Osteoblast (primary cell): ENCODE measurements around the gene TTC14. TPM values are rescaled to one million over a fixed set of nuclear protein-coding genes. Genes with fewer than 3 reads are reported as not detected.
A peak's percentile ranks its signal among the peaks of the same experiment; 100 is the strongest.

Experiments
- DNase-seq: peaks from one replicate; pipeline ENCODE4 v3.0.0; 2011; ENCODE audit warnings: low spot score, mixed read lengths; ENCODE audit not compliant: insufficient read length; ENCODE audit errors: missing footprints
- H2AFZ ChIP-seq: 2 replicates; pipeline ENCODE4 v1.6.0; 2011; ENCODE audit warnings: mild to moderate bottlenecking, low read length
- H3K27ac ChIP-seq: 2 replicates; pipeline ENCODE4 v1.5.1; 2011; ENCODE audit warnings: mild to moderate bottlenecking, low read depth, low read length, moderate library complexity
- H3K27me3 ChIP-seq: 2 replicates; pipeline ENCODE4 v1.6.0; 2012; ENCODE audit warnings: mild to moderate bottlenecking, control low read depth, inconsistent platforms, low read length, moderate library complexity; ENCODE audit not compliant: insufficient read depth
- H3K36me3 ChIP-seq: 2 replicates; pipeline ENCODE4 v1.5.1; 2011; ENCODE audit warnings: mild to moderate bottlenecking, low read length, control low read depth, moderate library complexity; ENCODE audit not compliant: insufficient read depth
- H3K4me1 ChIP-seq: 2 replicates; pipeline ENCODE4 v1.5.1; 2011; ENCODE audit warnings: mild to moderate bottlenecking, low read length, control low read depth, moderate library complexity; ENCODE audit not compliant: insufficient read depth
- H3K4me2 ChIP-seq: 2 replicates; pipeline ENCODE4 v1.6.0; 2011; ENCODE audit warnings: mild to moderate bottlenecking, low read length; ENCODE audit not compliant: insufficient read depth
- H3K4me3 ChIP-seq: fragments of 200-600 bp; sonication (generic); 3 replicates; pipeline ENCODE4 v1.5.1; 2012; ENCODE audit warnings: mild to moderate bottlenecking, low read length, inconsistent platforms; ENCODE audit not compliant: insufficient read depth
- H3K79me2 ChIP-seq: 2 replicates; pipeline ENCODE4 v1.6.0; 2012; ENCODE audit warnings: mild to moderate bottlenecking, low read length, control low read depth, inconsistent platforms; ENCODE audit not compliant: insufficient read depth
- H3K9me3 ChIP-seq: 2 replicates; pipeline ENCODE4 v1.5.1; 2011; ENCODE audit warnings: low read depth, low read length, control low read depth
- H4K20me1 ChIP-seq: 2 replicates; pipeline ENCODE4 v1.6.0; 2012; ENCODE audit warnings: mild to moderate bottlenecking, low read length, control low read depth; ENCODE audit not compliant: insufficient read depth
- total RNA-seq: library from RNA; depleted of rRNA; stranded (reverse); fragments of >200 nt; gene quantifications from 2 replicates; pipeline ENCODE4 v1.2.3, GENCODE V29; 2012
- TF ChIP-seq, protein P1 (sequence below): IDR thresholded peaks from 2 replicates; pipeline ENCODE4 v1.5.1; 2011; ENCODE audit warnings: mild to moderate bottlenecking, low read depth, low read length, moderate library complexity; ENCODE audit errors: extremely low read depth

The TTC14 gene, protein sequence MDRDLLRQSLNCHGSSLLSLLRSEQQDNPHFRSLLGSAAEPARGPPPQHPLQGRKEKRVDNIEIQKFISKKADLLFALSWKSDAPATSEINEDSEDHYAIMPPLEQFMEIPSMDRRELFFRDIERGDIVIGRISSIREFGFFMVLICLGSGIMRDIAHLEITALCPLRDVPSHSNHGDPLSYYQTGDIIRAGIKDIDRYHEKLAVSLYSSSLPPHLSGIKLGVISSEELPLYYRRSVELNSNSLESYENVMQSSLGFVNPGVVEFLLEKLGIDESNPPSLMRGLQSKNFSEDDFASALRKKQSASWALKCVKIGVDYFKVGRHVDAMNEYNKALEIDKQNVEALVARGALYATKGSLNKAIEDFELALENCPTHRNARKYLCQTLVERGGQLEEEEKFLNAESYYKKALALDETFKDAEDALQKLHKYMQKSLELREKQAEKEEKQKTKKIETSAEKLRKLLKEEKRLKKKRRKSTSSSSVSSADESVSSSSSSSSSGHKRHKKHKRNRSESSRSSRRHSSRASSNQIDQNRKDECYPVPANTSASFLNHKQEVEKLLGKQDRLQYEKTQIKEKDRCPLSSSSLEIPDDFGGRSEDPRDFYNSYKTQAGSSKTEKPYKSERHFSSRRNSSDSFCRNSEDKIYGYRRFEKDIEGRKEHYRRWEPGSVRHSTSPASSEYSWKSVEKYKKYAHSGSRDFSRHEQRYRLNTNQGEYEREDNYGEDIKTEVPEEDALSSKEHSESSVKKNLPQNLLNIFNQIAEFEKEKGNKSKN
- total RNA-seq, result 43.3 and 53.2 TPM in 2 replicates

DNA sequence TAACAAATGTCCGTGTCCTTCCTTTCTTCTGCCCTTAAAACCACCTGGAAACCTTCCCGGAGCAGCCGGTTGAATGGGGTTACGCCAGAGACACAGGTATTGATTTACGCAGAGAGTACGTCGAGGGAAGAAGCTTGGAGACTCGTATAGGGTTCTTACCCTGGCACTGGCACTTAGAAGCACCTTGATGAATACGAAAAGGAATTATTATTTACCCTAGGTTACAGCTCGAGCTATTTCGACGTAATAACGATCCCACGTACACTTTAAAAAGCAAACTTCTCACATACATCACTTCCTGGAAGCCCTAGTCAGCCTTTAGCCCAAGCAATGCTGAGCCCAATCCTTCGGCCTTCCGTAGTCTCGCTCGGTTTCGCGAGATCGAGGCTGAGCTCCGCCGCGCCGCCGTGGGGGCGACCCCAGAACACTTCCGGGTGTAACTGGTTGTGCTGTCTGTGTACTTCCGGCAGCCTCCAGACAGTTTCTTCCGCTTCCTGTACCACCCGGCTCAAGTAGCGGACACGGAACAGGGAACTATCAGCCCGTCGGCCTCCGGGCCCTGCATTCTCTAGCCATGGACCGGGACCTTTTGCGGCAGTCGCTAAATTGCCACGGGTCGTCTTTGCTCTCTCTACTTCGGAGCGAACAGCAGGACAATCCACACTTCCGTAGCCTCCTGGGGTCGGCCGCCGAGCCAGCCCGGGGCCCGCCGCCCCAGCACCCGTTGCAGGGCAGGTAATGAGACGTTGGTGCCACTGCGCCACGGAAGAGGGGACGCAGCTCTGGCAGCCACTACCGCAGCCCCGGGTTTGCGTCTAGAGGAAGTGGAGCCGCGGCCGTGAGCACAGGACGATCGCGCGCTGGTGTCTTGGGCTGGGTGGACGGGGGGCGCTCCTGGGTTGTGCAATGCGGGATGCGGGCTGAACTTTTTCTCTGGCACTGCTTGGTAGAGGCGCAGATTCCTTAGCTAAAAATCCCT is at the start of gene TTC14:
Gene TTC14, plus strand, starts transcription at position 476 of the 979 bp plus-strand sequence. Its CDS starts 99 bp downstream, at position 575.
- H4K20me1 ChIP-seq, result peaks cover 5% of the 10 kb centered on the region
- peak within 1 kb of the TSS; percentile 87 for H3K27ac ChIP-seq
- TF ChIP-seq, protein P1, sequence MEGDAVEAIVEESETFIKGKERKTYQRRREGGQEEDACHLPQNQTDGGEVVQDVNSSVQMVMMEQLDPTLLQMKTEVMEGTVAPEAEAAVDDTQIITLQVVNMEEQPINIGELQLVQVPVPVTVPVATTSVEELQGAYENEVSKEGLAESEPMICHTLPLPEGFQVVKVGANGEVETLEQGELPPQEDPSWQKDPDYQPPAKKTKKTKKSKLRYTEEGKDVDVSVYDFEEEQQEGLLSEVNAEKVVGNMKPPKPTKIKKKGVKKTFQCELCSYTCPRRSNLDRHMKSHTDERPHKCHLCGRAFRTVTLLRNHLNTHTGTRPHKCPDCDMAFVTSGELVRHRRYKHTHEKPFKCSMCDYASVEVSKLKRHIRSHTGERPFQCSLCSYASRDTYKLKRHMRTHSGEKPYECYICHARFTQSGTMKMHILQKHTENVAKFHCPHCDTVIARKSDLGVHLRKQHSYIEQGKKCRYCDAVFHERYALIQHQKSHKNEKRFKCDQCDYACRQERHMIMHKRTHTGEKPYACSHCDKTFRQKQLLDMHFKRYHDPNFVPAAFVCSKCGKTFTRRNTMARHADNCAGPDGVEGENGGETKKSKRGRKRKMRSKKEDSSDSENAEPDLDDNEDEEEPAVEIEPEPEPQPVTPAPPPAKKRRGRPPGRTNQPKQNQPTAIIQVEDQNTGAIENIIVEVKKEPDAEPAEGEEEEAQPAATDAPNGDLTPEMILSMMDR, result no peak
- H3K79me2 ChIP-seq, result peaks cover 32% of the 10 kb centered on the region
- peaks cover 15% of the 10 kb centered on the region for H3K4me1 ChIP-seq
- no peaks in the 10 kb centered on the region for H3K9me3 ChIP-seq
- H3K27me3 ChIP-seq, result no peaks in the 10 kb centered on the region
- H3K36me3 ChIP-seq, result peaks cover 35% of the 10 kb centered on the region
- peak within 1 kb of the TSS; percentile 97 for H3K4me3 ChIP-seq
- H2AFZ ChIP-seq, result peak within 1 kb of the TSS; percentile 99
- DNase-seq, result peak; percentile 97
- H3K4me2 ChIP-seq, result peak within 1 kb of the TSS; percentile 94

DNA sequence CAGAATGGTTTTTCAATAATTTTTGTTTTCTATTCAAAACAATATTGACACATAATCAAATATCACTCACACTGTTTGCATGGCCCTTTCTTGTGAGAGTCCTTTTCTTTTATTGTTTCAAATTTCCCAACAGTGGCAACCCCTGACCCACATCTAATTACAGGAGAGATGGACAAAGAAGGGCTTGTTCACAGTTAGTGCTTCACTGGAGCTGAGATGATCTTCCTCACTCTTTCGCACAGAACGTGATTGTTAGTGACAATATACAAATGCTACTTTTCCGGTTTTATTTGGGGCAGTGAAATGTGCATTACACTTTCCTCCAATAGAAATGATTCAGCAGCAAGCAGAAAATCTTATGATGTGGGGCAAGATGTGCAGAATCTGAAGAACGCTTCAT is 38.6 kb upstream of the TTC14 start:
- Histone ChIP-seq H2AFZ (no peak overlapping the region), H3K36me3 (no peaks in the 10 kb centered on the region), H3K27me3 (no peaks in the 10 kb centered on the region), H3K4me1 (no peaks in the 10 kb centered on the region), H3K4me3 (no peak overlapping the region), H3K4me2 (no peak overlapping the region), H3K27ac (no peak overlapping the region), H4K20me1 (no peaks in the 10 kb centered on the region), H3K9me3 (no peaks in the 10 kb centered on the region), H3K79me2 (no peaks in the 10 kb centered on the region)
- TF ChIP-seq, protein P1, result no peak
- no peak for DNase-seq

DNA sequence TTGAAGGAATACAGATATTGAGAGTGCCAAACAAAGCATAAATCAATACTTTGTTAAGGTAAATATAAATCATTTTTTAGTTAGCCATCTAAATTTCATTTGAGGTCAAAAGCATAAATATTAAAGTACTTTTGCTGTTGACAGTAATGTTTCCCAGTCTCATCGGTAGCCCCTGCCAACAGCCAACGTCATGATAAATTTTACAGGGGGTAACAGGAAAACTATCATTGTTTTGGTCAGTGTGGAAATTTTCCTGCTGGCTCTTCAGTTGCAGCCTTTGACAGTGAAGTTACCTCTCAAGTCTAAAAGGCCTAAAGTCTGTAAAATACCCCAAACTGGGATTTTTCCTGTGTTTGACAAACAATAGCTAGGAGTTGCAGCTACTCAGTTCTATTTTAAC is 37.3 kb upstream of the TTC14 start:
- Histone ChIP-seq H4K20me1 (no peaks in the 10 kb centered on the region), H3K4me1 (no peaks in the 10 kb centered on the region), H2AFZ (no peak overlapping the region), H3K4me3 (no peak overlapping the region), H3K4me2 (no peak overlapping the region), H3K27me3 (no peaks in the 10 kb centered on the region), H3K36me3 (no peaks in the 10 kb centered on the region), H3K9me3 (no peaks in the 10 kb centered on the region), H3K27ac (no peak overlapping the region), H3K79me2 (no peaks in the 10 kb centered on the region)
- TF ChIP-seq, protein P1, result no peak
- DNase-seq, result no peak
